HCT116 (cell line): ENCODE measurements around the gene CHL1.

Source experiments
- CEBPB ChIP-seq: IDR thresholded peaks from 2 replicates; pipeline ENCODE4 v1.6.1; 2012; ENCODE audit warnings: low read depth
- EZH2 ChIP-seq: fragments of 200-600 bp; sonication (generic); IDR thresholded peaks from 2 replicates; pipeline ENCODE4 v1.6.1; 2017; ENCODE audit warnings: antibody characterized with exemption, mixed run types
- EZH2phosphoT487 ChIP-seq: fragments of 200-600 bp; IDR thresholded peaks from 2 replicates; pipeline ENCODE4 v1.6.1; 2018; ENCODE audit warnings: antibody characterized with exemption, borderline replicate concordance
- FOSL1 ChIP-seq: IDR thresholded peaks from 2 replicates; pipeline ENCODE4 v1.6.1; 2012; ENCODE audit warnings: low read depth
- POLR2A ChIP-seq: IDR thresholded peaks from 2 replicates; pipeline ENCODE4 v1.7.0; 2011; ENCODE audit warnings: borderline replicate concordance; ENCODE audit not compliant: insufficient read depth, insufficient read length; ENCODE audit errors: extremely low read depth
- POLR2AphosphoS5 ChIP-seq: IDR thresholded peaks from 2 replicates; pipeline ENCODE4 v1.6.1; 2011; ENCODE audit warnings: mild to moderate bottlenecking, low read depth, low read length, moderate library complexity
- RAD21 ChIP-seq: IDR thresholded peaks from 2 replicates; pipeline ENCODE4 v1.6.1; 2012; ENCODE audit warnings: low read depth, mild to moderate bottlenecking
- SIN3A ChIP-seq: IDR thresholded peaks from 2 replicates; pipeline ENCODE4 v1.6.1; 2012; ENCODE audit warnings: low read depth
- TCF7L2 ChIP-seq: IDR thresholded peaks from 2 replicates; pipeline ENCODE4 v1.7.0; 2011; ENCODE audit warnings: borderline replicate concordance, inconsistent platforms; ENCODE audit not compliant: insufficient read depth, insufficient read length; ENCODE audit errors: extremely low read depth
- YY1 ChIP-seq: IDR thresholded peaks from 2 replicates; pipeline ENCODE4 v1.6.1; 2011; ENCODE audit warnings: low read length, low read depth, moderate library complexity, mild to moderate bottlenecking; ENCODE audit not compliant: insufficient replicate concordance; ENCODE audit errors: extremely low read depth
- TF ChIP-seq, protein P1 (sequence below), 3 experiments: fragments of 200-600 bp in 1 of 3; sonication (generic) in 1 of 3; IDR thresholded peaks in 2 of 3; conservative IDR thresholded peaks in 1 of 3; 2 replicates each; pipeline ENCODE4 v1.5.1; 2012 to 2017; ENCODE audit warnings: low read depth in 2 of 3, low read length in 2 of 3, antibody characterized with exemption in 1 of 3, borderline replicate concordance in 1 of 3, control low read depth in 1 of 3, mild to moderate bottlenecking in 1 of 3, mixed read lengths in 1 of 3, mixed run types in 1 of 3, moderate library complexity in 1 of 3; ENCODE audit not compliant: insufficient read depth in 1 of 3
- TF ChIP-seq, protein P2 (sequence below): IDR thresholded peaks from 2 replicates; pipeline ENCODE4 v1.6.1; 2012; ENCODE audit warnings: low read depth
- TF ChIP-seq, protein P3 (sequence below): IDR thresholded peaks from 2 replicates; pipeline ENCODE4 v1.6.1; 2012

DNA sequence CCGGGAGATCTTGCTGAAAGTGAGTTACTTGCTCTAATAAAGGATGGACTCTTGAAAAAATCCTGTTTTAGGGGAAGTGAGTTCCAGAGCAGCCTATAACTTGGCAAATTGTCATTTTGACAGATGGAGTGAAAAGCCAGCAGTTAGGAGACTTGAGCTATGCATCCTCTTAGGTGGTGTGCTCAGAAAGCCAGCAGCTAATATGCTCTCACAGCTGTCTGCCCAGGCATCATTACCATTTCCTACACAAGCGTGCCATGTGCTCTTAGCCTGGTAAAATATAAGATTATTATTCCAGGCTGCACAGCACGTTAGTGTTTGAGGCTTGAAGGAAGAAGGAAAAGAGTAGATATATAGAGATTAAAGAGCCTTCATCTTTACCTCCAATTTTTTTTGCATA, 151.0 kb downstream of the CHL1 start:
- TF ChIP-seq, protein P1, sequence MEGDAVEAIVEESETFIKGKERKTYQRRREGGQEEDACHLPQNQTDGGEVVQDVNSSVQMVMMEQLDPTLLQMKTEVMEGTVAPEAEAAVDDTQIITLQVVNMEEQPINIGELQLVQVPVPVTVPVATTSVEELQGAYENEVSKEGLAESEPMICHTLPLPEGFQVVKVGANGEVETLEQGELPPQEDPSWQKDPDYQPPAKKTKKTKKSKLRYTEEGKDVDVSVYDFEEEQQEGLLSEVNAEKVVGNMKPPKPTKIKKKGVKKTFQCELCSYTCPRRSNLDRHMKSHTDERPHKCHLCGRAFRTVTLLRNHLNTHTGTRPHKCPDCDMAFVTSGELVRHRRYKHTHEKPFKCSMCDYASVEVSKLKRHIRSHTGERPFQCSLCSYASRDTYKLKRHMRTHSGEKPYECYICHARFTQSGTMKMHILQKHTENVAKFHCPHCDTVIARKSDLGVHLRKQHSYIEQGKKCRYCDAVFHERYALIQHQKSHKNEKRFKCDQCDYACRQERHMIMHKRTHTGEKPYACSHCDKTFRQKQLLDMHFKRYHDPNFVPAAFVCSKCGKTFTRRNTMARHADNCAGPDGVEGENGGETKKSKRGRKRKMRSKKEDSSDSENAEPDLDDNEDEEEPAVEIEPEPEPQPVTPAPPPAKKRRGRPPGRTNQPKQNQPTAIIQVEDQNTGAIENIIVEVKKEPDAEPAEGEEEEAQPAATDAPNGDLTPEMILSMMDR (IDR thresholded peaks at IDR 0.05 in 2 of 3, conservative IDR thresholded peaks at IDR 0.05 in 1 of 3; ENCODE audit: borderline replicate concordance in 1 of 3, insufficient read depth in 1 of 3, low read depth in 2 of 3, low read length in 2 of 3), result no peak
- TF ChIP-seq, protein P2, sequence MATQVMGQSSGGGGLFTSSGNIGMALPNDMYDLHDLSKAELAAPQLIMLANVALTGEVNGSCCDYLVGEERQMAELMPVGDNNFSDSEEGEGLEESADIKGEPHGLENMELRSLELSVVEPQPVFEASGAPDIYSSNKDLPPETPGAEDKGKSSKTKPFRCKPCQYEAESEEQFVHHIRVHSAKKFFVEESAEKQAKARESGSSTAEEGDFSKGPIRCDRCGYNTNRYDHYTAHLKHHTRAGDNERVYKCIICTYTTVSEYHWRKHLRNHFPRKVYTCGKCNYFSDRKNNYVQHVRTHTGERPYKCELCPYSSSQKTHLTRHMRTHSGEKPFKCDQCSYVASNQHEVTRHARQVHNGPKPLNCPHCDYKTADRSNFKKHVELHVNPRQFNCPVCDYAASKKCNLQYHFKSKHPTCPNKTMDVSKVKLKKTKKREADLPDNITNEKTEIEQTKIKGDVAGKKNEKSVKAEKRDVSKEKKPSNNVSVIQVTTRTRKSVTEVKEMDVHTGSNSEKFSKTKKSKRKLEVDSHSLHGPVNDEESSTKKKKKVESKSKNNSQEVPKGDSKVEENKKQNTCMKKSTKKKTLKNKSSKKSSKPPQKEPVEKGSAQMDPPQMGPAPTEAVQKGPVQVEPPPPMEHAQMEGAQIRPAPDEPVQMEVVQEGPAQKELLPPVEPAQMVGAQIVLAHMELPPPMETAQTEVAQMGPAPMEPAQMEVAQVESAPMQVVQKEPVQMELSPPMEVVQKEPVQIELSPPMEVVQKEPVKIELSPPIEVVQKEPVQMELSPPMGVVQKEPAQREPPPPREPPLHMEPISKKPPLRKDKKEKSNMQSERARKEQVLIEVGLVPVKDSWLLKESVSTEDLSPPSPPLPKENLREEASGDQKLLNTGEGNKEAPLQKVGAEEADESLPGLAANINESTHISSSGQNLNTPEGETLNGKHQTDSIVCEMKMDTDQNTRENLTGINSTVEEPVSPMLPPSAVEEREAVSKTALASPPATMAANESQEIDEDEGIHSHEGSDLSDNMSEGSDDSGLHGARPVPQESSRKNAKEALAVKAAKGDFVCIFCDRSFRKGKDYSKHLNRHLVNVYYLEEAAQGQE, result no peak
- TF ChIP-seq RAD21 (no peak), FOSL1 (no peak), POLR2A (no peak), POLR2AphosphoS5 (no peak), EZH2 (no peak), SIN3A (no peak), TCF7L2 (no peak), CEBPB (no peak), EZH2phosphoT487 (no peak), YY1 (no peak)
- TF ChIP-seq, protein P3, sequence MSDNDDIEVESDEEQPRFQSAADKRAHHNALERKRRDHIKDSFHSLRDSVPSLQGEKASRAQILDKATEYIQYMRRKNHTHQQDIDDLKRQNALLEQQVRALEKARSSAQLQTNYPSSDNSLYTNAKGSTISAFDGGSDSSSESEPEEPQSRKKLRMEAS, result no peak
